OCI-LY7 (cell line): ENCODE measurements around the gene CARD19. TPM values are rescaled to one million over a fixed set of nuclear protein-coding genes. Genes with fewer than 3 reads are reported as not detected.
A peak's percentile ranks its signal among the peaks of the same experiment; 100 is the strongest.

Experiments
- BruUV-seq: library from RNA; stranded (reverse); fragments of 400-500 nt; replicated peaks from 2 replicates; lab custom pipeline; 2021; lab: Mats Ljungman, UMichigan
- CTCF ChIA-PET: fragments of 300-600 bp; sonication (Branson Sonifier 250); formaldehyde crosslinking; loops from one replicate; lab custom pipeline; 2022; ENCODE audit warnings: antibody characterized with exemption; ENCODE audit not compliant: unreplicated experiment; lab: Charles Lee
- POLR2A ChIA-PET: fragments of 300-600 bp; sonication (Branson Sonifier 250); formaldehyde crosslinking; loops from one replicate; lab custom pipeline; 2022; ENCODE audit warnings: antibody characterized with exemption; lab: Charles Lee
- DNase-seq: peaks from one replicate; pipeline ENCODE4 v3.0.0-alpha.2; 2015; ENCODE audit warnings: low spot score
- H2AFZ ChIP-seq: fragments of 200-600 bp; sonication (generic), shearing (Covaris generic); 2 replicates; pipeline ENCODE4 v1.6.1; 2014; ENCODE audit warnings: mild to moderate bottlenecking, antibody characterized with exemption, low read length, moderate library complexity
- H3K27ac ChIP-seq: fragments of 200-600 bp; sonication (generic); 2 replicates; pipeline ENCODE4 v1.5.1; 2014; ENCODE audit warnings: mixed run types, low read depth, mild to moderate bottlenecking, moderate library complexity, low read length, inconsistent platforms; ENCODE audit not compliant: poor library complexity, severe bottlenecking
- H3K36me3 ChIP-seq: fragments of 200-600 bp; sonication (generic); 2 replicates; pipeline ENCODE4 v1.6.1; 2014; ENCODE audit warnings: mild to moderate bottlenecking, antibody characterized with exemption, low read length, moderate library complexity, mixed read lengths; ENCODE audit not compliant: insufficient read depth
- H3K4me1 ChIP-seq: fragments of 200-600 bp; sonication (generic); 2 replicates; pipeline ENCODE4 v1.5.1; 2014; ENCODE audit warnings: mild to moderate bottlenecking, low read length; ENCODE audit not compliant: insufficient read depth, poor library complexity, severe bottlenecking
- H3K4me2 ChIP-seq: fragments of 200-600 bp; sonication (generic); 2 replicates; pipeline ENCODE4 v1.6.1; 2014; ENCODE audit warnings: mild to moderate bottlenecking, low read length
- H3K4me3 ChIP-seq: fragments of 200-600 bp; sonication (generic); 2 replicates; pipeline ENCODE4 v1.5.1; 2014; ENCODE audit warnings: mild to moderate bottlenecking, low read depth, low read length; ENCODE audit not compliant: poor library complexity, severe bottlenecking
- H3K79me2 ChIP-seq: fragments of 200-600 bp; sonication (generic); 2 replicates; pipeline ENCODE4 v1.6.1; 2016; ENCODE audit warnings: low read depth, mild to moderate bottlenecking, low read length, moderate library complexity, mixed read lengths; ENCODE audit not compliant: insufficient read depth
- H3K9me2 ChIP-seq: fragments of 200-600 bp; sonication (generic); 2 replicates; pipeline ENCODE4 v1.6.1; 2016; ENCODE audit warnings: mild to moderate bottlenecking, low read length, mixed read lengths; ENCODE audit not compliant: insufficient read depth
- H3K9me3 ChIP-seq: fragments of 200-600 bp; sonication (generic); 2 replicates; pipeline ENCODE4 v1.6.1; 2014; ENCODE audit warnings: mild to moderate bottlenecking, mixed run types, low read length, mixed read lengths
- H4K20me1 ChIP-seq: fragments of 200-600 bp; sonication (generic); 2 replicates; pipeline ENCODE4 v1.6.1; 2014; ENCODE audit warnings: mild to moderate bottlenecking, antibody characterized with exemption, low read length, moderate library complexity, mixed read lengths; ENCODE audit not compliant: insufficient read depth
- CTCF ChIP-seq: fragments of 200-600 bp; sonication (generic); conservative IDR thresholded peaks from 2 replicates; pipeline ENCODE4 v1.5.1; 2014; ENCODE audit warnings: mild to moderate bottlenecking, antibody characterized with exemption, low read length, moderate library complexity, mixed read lengths
- EZH2phosphoT487 ChIP-seq: fragments of 200-600 bp; sonication (generic); IDR thresholded peaks from 2 replicates; pipeline ENCODE4 v1.6.1; 2018; ENCODE audit warnings: low read depth, borderline replicate concordance, mild to moderate bottlenecking, mixed run types, antibody characterized with exemption, low read length, moderate library complexity, mixed read lengths
- intact Hi-C: fragments of 100-400 bp; cut with micrococcal nuclease; formaldehyde crosslinking; loops from one replicate; pipeline ENCODE4 v1.10.0; 2022; ENCODE audit not compliant: unreplicated experiment
- total RNA-seq, 2 experiments: library from RNA; depleted of rRNA in 1 of 2; stranded (reverse); fragments of >200 nt in 1 of 2; shearing (Covaris generic) in 1 of 2; gene quantifications; 2 replicates each; pipeline ENCODE4 v1.2.3, GENCODE V29; 2014 to 2022

Gene CARD19
- total RNA-seq, 2 experiments from 2014 or later = 15.8 to 26.8 TPM

GRCh38 chr9:93064392-93065134 is 31.5 kb upstream of the CARD19 start:
- CTCF ChIA-PET = interaction anchor here (0.7 to 1.6 kb wide), 4 partner anchors 13 to 31 kb away, joined by 3 to 5 read pairs (median 4); no protein-coding TSS in a partner anchor
- H3K9me3 ChIP-seq = peaks cover 6% of the 10 kb centered on the region; the same call in 1 of the 2 replicates
- peak; percentile 98 for DNase-seq
- intact Hi-C loops = loop anchor here (1.0 to 10.0 kb wide), 6 partner anchors 31 to 344 kb away; partner anchors contain the start of gene BICD2
- H2AFZ ChIP-seq = no peak overlapping the region
- POLR2A ChIA-PET = interaction anchor here (0.6 to 1.5 kb wide), 6 partner anchors 17 to 66 kb away, joined by 3 to 13 read pairs (median 4); no protein-coding TSS in a partner anchor
- H3K27ac ChIP-seq = peak overlapping the region; percentile 95
- peaks cover 68% of the 10 kb centered on the region for H3K36me3 ChIP-seq
- TF ChIP-seq EZH2phosphoT487 = no peak
- no peak for TF ChIP-seq CTCF
- H3K4me3 ChIP-seq = peak overlapping the region; percentile 79
- peaks cover 61% of the 10 kb centered on the region for H3K4me1 ChIP-seq
- H3K4me2 ChIP-seq = peak overlapping the region; percentile 88
- BruUV-seq = no TSS peak
- H3K9me2 ChIP-seq = no peaks in the 10 kb centered on the region
- H3K79me2 ChIP-seq = peaks cover 85% of the 10 kb centered on the region
- no peaks in the 10 kb centered on the region for H4K20me1 ChIP-seq

- Histone ChIP-seq H3K36me3 (peaks cover 74% of the 10 kb centered on the region), H3K4me1 (peaks cover 57% of the 10 kb centered on the region), H3K9me3 (peaks cover 6% of the 10 kb centered on the region; the same call in 1 of the 2 replicates), H3K4me2 (peak overlapping the region; percentile 88), H3K27ac (peak overlapping the region; percentile 95), H2AFZ (no peak overlapping the region), H4K20me1 (no peaks in the 10 kb centered on the region), H3K79me2 (peaks cover 85% of the 10 kb centered on the region), H3K4me3 (peak overlapping the region; percentile 63), H3K9me2 (no peaks in the 10 kb centered on the region)
- intact Hi-C loops = loop anchor here (2.0 to 10.0 kb wide), 2 partner anchors 300 to 344 kb away; partner anchors contain the start of gene BICD2
- POLR2A ChIA-PET = interaction anchor here (0.9 to 1.5 kb wide), 5 partner anchors 11 to 60 kb away, joined by 3 to 13 read pairs (median 4); no protein-coding TSS in a partner anchor
- TF ChIP-seq CTCF (no peak), EZH2phosphoT487 (no peak)
- no peak for DNase-seq
- no TSS peak for BruUV-seq
- CTCF ChIA-PET = interaction anchor here (0.7 to 1.6 kb wide), 4 partner anchors 13 to 32 kb away, joined by 3 to 5 read pairs (median 4); no protein-coding TSS in a partner anchor
Observed at GRCh38 chr9:93065135-93065720, 30.8 kb upstream of the CARD19 start.
